Coronary artery (tissue), 2 donors: ENCODE data around the gene MPV17.
"Not testable (repeated sequence)": the region's sequence is repeated elsewhere in the genome, so short reads cannot be mapped to it uniquely, and the experiment has no call there.

Experiments
- DNase-seq: peaks from one replicate; pipeline ENCODE4 v3.0.0-alpha.2; 2017; ENCODE audit warnings: low spot score
- H3K27ac ChIP-seq, 2 donors: fragments of 200-600 bp; sonication (generic); one replicate each; pipeline ENCODE4 v1.5.1; 2016 to 2019
- H3K4me3 ChIP-seq: fragments of 200-600 bp; sonication (generic); 2 replicates; pipeline ENCODE4 v1.5.1; 2016; ENCODE audit warnings: mild to moderate bottlenecking, moderate library complexity
- CTCF ChIP-seq: fragments of 200-600 bp; sonication (generic); IDR thresholded peaks from one replicate; pipeline ENCODE4 v1.5.1; 2019; ENCODE audit warnings: antibody characterized with exemption

MPV17 gene

GRCh38 chr2:27320958-27321543 lies 1.8 kb downstream of the MPV17 start:
- no peak overlapping the region for H3K4me3 ChIP-seq
- no peak for TF ChIP-seq CTCF
- no peak overlapping the region for H3K27ac ChIP-seq
- DNase-seq, result no peak

DNA sequence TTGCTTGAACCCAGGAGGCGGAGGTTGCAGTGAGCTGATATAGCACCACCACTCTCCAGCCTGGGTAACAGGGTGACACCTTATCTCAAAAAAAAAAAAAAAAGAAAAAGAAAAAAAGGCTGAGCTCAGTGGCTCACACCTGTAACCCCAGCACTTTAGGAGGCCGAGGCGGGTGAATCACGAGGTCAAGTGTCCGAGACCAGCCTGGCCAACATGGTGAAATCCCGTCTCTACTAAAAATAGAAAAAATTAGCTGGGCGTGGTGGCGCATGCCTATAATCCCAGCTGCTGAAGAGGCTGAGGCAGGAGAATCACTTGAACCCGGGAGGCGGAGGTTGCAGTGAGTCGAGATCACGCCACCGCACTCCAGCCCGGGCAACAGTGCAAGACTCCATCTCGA lies 3.1 kb downstream of the MPV17 start:
- H3K4me3 ChIP-seq, H3K27ac ChIP-seq, DNase-seq: not testable (repeated sequence)

GRCh38 chr2:27316655-27317412 lies 6.1 kb downstream of the MPV17 start:
- Histone ChIP-seq H3K27ac (no peak overlapping the region), H3K4me3 (no peak overlapping the region)
- TF ChIP-seq CTCF, result no peak
- DNase-seq, result no peak

DNA sequence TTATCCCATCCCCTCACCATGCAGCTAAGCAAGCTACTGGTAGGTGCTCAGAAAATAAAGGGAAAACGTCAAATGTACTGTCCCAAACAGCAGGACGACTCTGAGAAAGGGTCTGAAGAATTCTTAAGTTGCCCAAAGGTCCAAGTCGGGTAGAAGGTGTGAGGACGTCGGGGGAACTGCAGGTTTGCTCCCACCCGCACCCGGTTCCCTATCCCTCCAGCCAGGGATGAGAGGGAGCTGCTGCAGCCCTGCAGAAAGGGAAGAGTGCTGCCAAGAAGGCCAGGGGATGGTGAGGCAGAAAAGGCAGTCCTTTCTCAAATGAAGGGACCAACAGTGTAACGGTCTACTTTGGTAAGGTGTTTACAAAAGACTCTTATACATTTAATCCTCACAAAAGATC lies 7.8 kb downstream of the MPV17 start:
- H3K4me3 ChIP-seq, result no peak overlapping the region
- no peak for DNase-seq
- H3K27ac ChIP-seq, result no peak overlapping the region
- TF ChIP-seq CTCF, result no peak

- DNase-seq, result no peak
- TF ChIP-seq CTCF, result no peak
- no peak overlapping the region for H3K4me3 ChIP-seq
- no peak overlapping the region for H3K27ac ChIP-seq
Measured at GRCh38 chr2:27314709-27315108, 8.2 kb downstream of the MPV17 start.

- DNase-seq, result no peak
- Histone ChIP-seq H3K27ac (no peak overlapping the region), H3K4me3 (no peak overlapping the region)
- no peak for TF ChIP-seq CTCF
Measured at GRCh38 chr2:27313882-27314645, 8.8 kb downstream of the MPV17 start.

- no peak overlapping the region for H3K27ac ChIP-seq
- DNase-seq, result no peak
- TF ChIP-seq CTCF, result no peak
- H3K4me3 ChIP-seq, result no peak overlapping the region
Measured at GRCh38 chr2:27312152-27312551, 10.7 kb downstream of the MPV17 start.
